CD4-positive, CD25-positive, alpha-beta regulatory T cell (primary cell): ENCODE data around the gene ENPP3. TPM values are rescaled to one million over a fixed set of nuclear protein-coding genes. Genes with fewer than 3 reads are reported as not detected.

ENCODE experiments used
- ATAC-seq, 2 donors: fragments of 150-1000 bp; cut with Tn5 transposase; one replicate each; pipeline ENCODE4 v1.10.0; 2021; ENCODE audit warnings: low read depth in 2 of 2, moderate number of reproducible peaks in 2 of 2, moderate library complexity in 1 of 2
- DNase-seq, 3 donors: peaks; one replicate each; pipeline versions ENCODE4 v3.0.0 to v3.0.0-alpha.2; 2012 to 2022; ENCODE audit warnings: mixed read lengths in 1 of 3
- H3K27ac ChIP-seq: one replicate; pipeline ENCODE4 v1.7.0; 2013; ENCODE audit warnings: mild to moderate bottlenecking, low read length; ENCODE audit not compliant: insufficient read depth, poor library complexity, severe bottlenecking
- H3K27me3 ChIP-seq: one replicate; pipeline ENCODE4 v1.7.0; 2013; ENCODE audit warnings: low read length; ENCODE audit not compliant: control insufficient read depth, insufficient read depth
- H3K36me3 ChIP-seq: one replicate; pipeline ENCODE4 v1.7.0; 2013; ENCODE audit warnings: mild to moderate bottlenecking, low read length, moderate library complexity; ENCODE audit not compliant: control insufficient read depth, insufficient read depth
- H3K4me1 ChIP-seq: 2 replicates; pipeline ENCODE4 v1.7.0; 2013; ENCODE audit warnings: mild to moderate bottlenecking, low read length; ENCODE audit not compliant: insufficient read depth, control insufficient read depth, poor library complexity, severe bottlenecking
- H3K4me3 ChIP-seq: one replicate; pipeline ENCODE4 v1.7.0; 2013; ENCODE audit warnings: low read depth, mild to moderate bottlenecking, low read length, moderate library complexity
- H3K9me3 ChIP-seq, 2 experiments: 1 replicate in 1 of 2; 2 replicates in 1 of 2; pipeline ENCODE4 v1.7.0; 2013; ENCODE audit warnings: low read length in 2 of 2, mild to moderate bottlenecking in 1 of 2, moderate library complexity in 1 of 2; ENCODE audit not compliant: control insufficient read depth in 2 of 2
- H3K27ac Mint-ChIP-seq, 3 donors: one replicate each; pipeline ENCODE4 v1.8.0; 2020 to 2022; ENCODE audit warnings: mild to moderate bottlenecking in 3 of 3, mixed read lengths in 3 of 3, moderate library complexity in 2 of 3
- H3K27me3 Mint-ChIP-seq: one replicate; pipeline ENCODE4 v1.8.0; 2022; ENCODE audit warnings: mild to moderate bottlenecking, mixed read lengths
- H3K36me3 Mint-ChIP-seq: one replicate; pipeline ENCODE4 v1.8.0; 2020; ENCODE audit warnings: mixed read lengths
- H3K4me1 Mint-ChIP-seq, 4 donors: one replicate each; pipeline ENCODE4 v1.8.0; 2020 to 2022; ENCODE audit warnings: mixed read lengths in 4 of 4, mild to moderate bottlenecking in 1 of 4
- H3K4me3 Mint-ChIP-seq, 4 donors: one replicate each; pipeline ENCODE4 v1.8.0; 2020 to 2022; ENCODE audit warnings: mild to moderate bottlenecking in 4 of 4, mixed read lengths in 4 of 4, moderate library complexity in 3 of 4
- H3K9me3 Mint-ChIP-seq, 7 donors: one replicate each; pipeline ENCODE4 v1.8.0; 2020 to 2022; ENCODE audit warnings: mixed read lengths in 7 of 7, mild to moderate bottlenecking in 3 of 7, moderate library complexity in 2 of 7
- polyA plus RNA-seq, 4 donors: library from polyadenylated mRNA; unstranded; fragments of 300-500 nt; fragmentation: Illumina TruSeq; gene quantifications; one replicate each; pipeline ENCODE4 v1.2.3, GENCODE V29; 2021
- total RNA-seq: library from RNA; stranded (reverse); gene quantifications from one replicate; pipeline ENCODE4 v1.2.3, GENCODE V29; 2022

Gene ENPP3
- total and polyA plus RNA-seq, 5 donors from 2014 or later = 0.09 to 0.60 (median 0.32) TPM; not detected in 2

DNA sequence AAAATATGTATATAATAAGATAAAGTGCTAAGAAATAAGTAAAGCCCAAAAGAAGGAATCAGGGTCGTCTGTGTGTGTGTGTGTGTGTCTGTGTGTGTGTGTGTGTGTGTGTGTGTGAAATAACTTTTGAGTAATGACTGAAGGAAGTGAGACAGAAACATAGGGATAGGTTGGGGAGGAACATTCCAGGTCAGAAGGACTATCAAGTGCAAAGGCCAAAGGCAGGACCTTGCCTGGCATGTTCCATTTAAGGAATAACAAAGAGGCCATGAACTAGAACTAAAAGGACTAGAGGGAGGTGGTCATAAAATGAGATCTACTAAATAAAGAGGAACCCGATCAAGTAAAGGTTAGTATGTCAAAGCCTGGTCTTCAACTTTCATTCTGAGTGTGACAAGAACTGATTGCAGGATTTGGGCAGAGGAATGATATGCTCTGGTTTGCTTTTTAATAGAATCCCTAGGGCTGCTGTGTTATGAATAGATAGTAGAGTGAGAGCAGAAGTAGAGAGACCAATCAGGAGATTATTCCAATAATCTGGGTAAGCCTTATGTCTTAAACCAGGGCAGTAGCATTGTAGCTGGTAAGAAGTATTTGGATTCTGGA, 6.9 kb downstream of the ENPP3 start:
- no peak for ATAC-seq
- H3K36me3 Mint-ChIP-seq = no peaks in the 10 kb centered on the region
- no peaks in the 10 kb centered on the region for H3K27me3 Mint-ChIP-seq
- H3K27ac Mint-ChIP-seq = no peak overlapping the region
- no peaks in the 10 kb centered on the region for H3K4me1 ChIP-seq
- DNase-seq = no peak
- H3K27ac ChIP-seq = no peak overlapping the region
- H3K9me3 ChIP-seq = no peaks in the 10 kb centered on the region
- H3K9me3 Mint-ChIP-seq = no peaks in the 10 kb centered on the region
- H3K36me3 ChIP-seq = no peaks in the 10 kb centered on the region
- H3K4me1 Mint-ChIP-seq = no peaks in the 10 kb centered on the region
- no peak overlapping the region for H3K4me3 ChIP-seq
- H3K27me3 ChIP-seq = peaks cover 2% of the 10 kb centered on the region
- H3K4me3 Mint-ChIP-seq = no peak overlapping the region

- Histone ChIP-seq H3K27me3 (peaks cover 2% of the 10 kb centered on the region), H3K4me1 (no peaks in the 10 kb centered on the region), H3K4me3 (no peak overlapping the region), H3K36me3 (no peaks in the 10 kb centered on the region), H3K9me3 (no peaks in the 10 kb centered on the region), H3K27ac (no peak overlapping the region)
- H3K4me1 Mint-ChIP-seq = peaks cover 0 to 2% (median 0%) of the 10 kb centered on the region in 4 donors
- no peak overlapping the region for H3K27ac Mint-ChIP-seq
- H3K36me3 Mint-ChIP-seq = no peaks in the 10 kb centered on the region
- H3K27me3 Mint-ChIP-seq = no peaks in the 10 kb centered on the region
- H3K9me3 Mint-ChIP-seq = no peaks in the 10 kb centered on the region
- no peak overlapping the region for H3K4me3 Mint-ChIP-seq
- ATAC-seq (no peak), DNase-seq (no peak)
Measured at GRCh38 chr6:131644921-131645320, 7.8 kb downstream of the ENPP3 start.

- DNase-seq (no peak), ATAC-seq (no peak)
- Histone ChIP-seq H3K27me3 (peaks cover 2% of the 10 kb centered on the region), H3K4me3 (no peak overlapping the region), H3K9me3 (no peaks in the 10 kb centered on the region), H3K36me3 (no peaks in the 10 kb centered on the region), H3K4me1 (no peaks in the 10 kb centered on the region), H3K27ac (no peak overlapping the region)
- no peaks in the 10 kb centered on the region for H3K9me3 Mint-ChIP-seq
- peaks cover 0 to 2% (median 0%) of the 10 kb centered on the region in 4 donors for H3K4me1 Mint-ChIP-seq
- no peak overlapping the region for H3K27ac Mint-ChIP-seq
- no peaks in the 10 kb centered on the region for H3K27me3 Mint-ChIP-seq
- no peaks in the 10 kb centered on the region for H3K36me3 Mint-ChIP-seq
- H3K4me3 Mint-ChIP-seq = no peak overlapping the region
Measured at GRCh38 chr6:131645846-131646245, 8.7 kb downstream of the ENPP3 start.

DNA sequence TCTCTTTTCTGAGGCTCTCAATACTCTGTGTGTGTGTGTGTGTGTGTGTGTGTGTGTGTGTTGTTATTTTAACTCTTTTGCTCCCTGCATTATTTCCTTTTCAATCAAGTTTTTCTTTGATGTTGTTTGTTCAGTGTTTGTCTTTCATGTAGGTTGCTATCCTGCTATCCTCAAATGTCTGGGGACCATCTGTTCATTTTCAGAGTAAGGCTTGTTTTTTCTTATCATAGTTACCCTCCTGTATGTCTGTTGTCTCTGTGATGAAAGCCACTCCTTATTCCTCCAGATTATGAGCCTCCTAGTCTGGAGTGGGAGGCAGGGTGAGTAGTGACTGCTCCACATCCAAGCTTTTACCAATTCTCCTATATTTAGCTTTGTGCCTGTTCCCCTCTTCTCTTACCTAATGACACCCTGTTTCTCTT, 9.2 kb downstream of the ENPP3 start:
- Mint-ChIP-seq H3K27ac (no peak overlapping the region), H3K36me3 (no peaks in the 10 kb centered on the region), H3K4me3 (no peak overlapping the region), H3K27me3 (no peaks in the 10 kb centered on the region), H3K4me1 (peaks cover 0 to 2% (median 0%) of the 10 kb centered on the region in 4 donors), H3K9me3 (no peaks in the 10 kb centered on the region)
- DNase-seq (no peak), ATAC-seq (no peak)
- peaks cover 2% of the 10 kb centered on the region for H3K27me3 ChIP-seq
- H3K27ac ChIP-seq = no peak overlapping the region
- no peak overlapping the region for H3K4me3 ChIP-seq
- H3K9me3 ChIP-seq = no peaks in the 10 kb centered on the region
- no peaks in the 10 kb centered on the region for H3K36me3 ChIP-seq
- no peaks in the 10 kb centered on the region for H3K4me1 ChIP-seq

DNA sequence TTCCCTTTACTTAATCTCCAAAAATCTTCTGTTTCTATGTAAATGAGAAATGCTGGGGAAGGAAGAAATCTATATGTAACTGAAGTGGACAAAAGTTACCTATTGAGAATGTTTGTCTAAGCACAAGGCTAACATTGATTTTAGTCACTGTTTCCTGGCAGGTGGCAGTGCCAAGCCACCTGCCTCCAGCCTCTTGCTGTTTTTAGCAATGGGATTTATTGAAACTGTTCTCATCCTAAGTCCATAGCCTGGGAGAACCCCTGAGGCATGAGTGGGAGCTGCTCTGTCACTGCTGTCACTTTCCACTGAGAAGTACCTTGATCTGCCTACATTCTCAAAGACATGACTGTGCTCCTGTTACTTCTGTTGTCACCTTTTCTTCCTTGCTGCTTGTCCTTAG, 14.7 kb downstream of the ENPP3 start:
- no peak overlapping the region for H3K27ac ChIP-seq
- ATAC-seq (no peak), DNase-seq (no peak)
- H3K4me1 ChIP-seq = no peaks in the 10 kb centered on the region
- peaks cover 0 to 2% (median 0%) of the 10 kb centered on the region in 4 donors for H3K4me1 Mint-ChIP-seq
- no peaks in the 10 kb centered on the region for H3K36me3 ChIP-seq
- no peaks in the 10 kb centered on the region for H3K9me3 ChIP-seq
- H3K4me3 ChIP-seq = no peak overlapping the region
- H3K27me3 ChIP-seq = no peaks in the 10 kb centered on the region
- H3K27me3 Mint-ChIP-seq = peaks cover 6% of the 10 kb centered on the region
- no peak overlapping the region for H3K27ac Mint-ChIP-seq
- H3K4me3 Mint-ChIP-seq = no peak overlapping the region
- peaks cover 7% of the 10 kb centered on the region for H3K36me3 Mint-ChIP-seq
- peaks cover 0 to 3% (median 0%) of the 10 kb centered on the region in 7 donors for H3K9me3 Mint-ChIP-seq

DNA sequence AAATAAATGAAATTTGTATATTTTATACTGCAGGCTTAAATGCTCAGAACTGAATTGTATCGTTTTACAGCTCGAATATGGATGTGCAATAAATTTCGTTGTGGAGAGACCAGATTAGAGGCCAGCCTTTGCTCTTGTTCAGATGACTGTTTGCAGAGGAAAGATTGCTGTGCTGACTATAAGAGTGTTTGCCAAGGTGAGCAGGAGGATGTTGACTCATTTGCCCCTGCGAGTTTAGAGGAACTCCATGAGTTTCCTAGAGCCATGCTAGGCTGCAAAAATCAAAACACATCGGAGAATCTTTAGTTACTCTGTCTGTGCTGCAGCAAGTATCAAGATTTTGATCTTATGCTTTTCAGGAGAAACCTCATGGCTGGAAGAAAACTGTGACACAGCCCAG, 15.4 kb downstream of the ENPP3 start:
- H3K27me3 Mint-ChIP-seq = peaks cover 6% of the 10 kb centered on the region
- ATAC-seq (no peak), DNase-seq (no peak)
- no peaks in the 10 kb centered on the region for H3K27me3 ChIP-seq
- no peak overlapping the region for H3K4me3 ChIP-seq
- H3K4me1 Mint-ChIP-seq = peaks cover 0 to 2% (median 0%) of the 10 kb centered on the region in 4 donors
- H3K27ac ChIP-seq = no peak overlapping the region
- H3K4me3 Mint-ChIP-seq = no peak overlapping the region
- H3K36me3 Mint-ChIP-seq = peaks cover 7% of the 10 kb centered on the region
- H3K27ac Mint-ChIP-seq = no peak overlapping the region
- no peaks in the 10 kb centered on the region for H3K4me1 ChIP-seq
- H3K9me3 Mint-ChIP-seq = peaks cover 0 to 3% (median 0%) of the 10 kb centered on the region in 7 donors
- H3K9me3 ChIP-seq = no peaks in the 10 kb centered on the region
- no peaks in the 10 kb centered on the region for H3K36me3 ChIP-seq

- no peaks in the 10 kb centered on the region for H3K27me3 ChIP-seq
- ATAC-seq (no peak), DNase-seq (no peak)
- no peak overlapping the region for H3K4me3 Mint-ChIP-seq
- no peak overlapping the region for H3K4me3 ChIP-seq
- peaks cover 6% of the 10 kb centered on the region for H3K27me3 Mint-ChIP-seq
- H3K36me3 ChIP-seq = no peaks in the 10 kb centered on the region
- H3K9me3 Mint-ChIP-seq = peaks cover 0 to 3% (median 0%) of the 10 kb centered on the region in 7 donors
- H3K4me1 Mint-ChIP-seq = peaks cover 0 to 2% (median 0%) of the 10 kb centered on the region in 4 donors
- H3K27ac Mint-ChIP-seq = no peak overlapping the region
- no peaks in the 10 kb centered on the region for H3K9me3 ChIP-seq
- peaks cover 7% of the 10 kb centered on the region for H3K36me3 Mint-ChIP-seq
- no peak overlapping the region for H3K27ac ChIP-seq
- no peaks in the 10 kb centered on the region for H3K4me1 ChIP-seq
Measured at GRCh38 chr6:131654326-131654725, 17.2 kb downstream of the ENPP3 start.

DNA sequence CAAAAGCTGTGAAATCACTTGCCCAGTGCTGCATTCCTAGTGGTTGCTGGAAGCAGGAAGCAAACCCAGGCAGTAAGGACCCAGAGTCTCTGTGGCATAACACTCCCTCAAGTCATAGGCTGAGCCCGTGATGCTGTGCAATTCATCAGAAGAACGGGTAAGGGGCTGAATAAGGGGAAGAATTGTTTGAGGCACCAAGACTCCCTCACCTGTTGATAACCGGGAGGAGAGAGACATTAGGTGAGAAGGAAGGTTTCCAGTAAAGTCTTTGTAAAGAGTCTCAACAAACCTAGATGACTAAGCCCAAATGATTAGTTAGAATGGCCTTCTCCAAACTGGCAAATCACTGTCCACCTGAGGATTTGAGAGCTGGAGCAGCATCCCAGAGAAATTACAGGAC, 18.3 kb downstream of the ENPP3 start:
- Mint-ChIP-seq H3K27ac (no peak overlapping the region), H3K9me3 (peaks cover 0 to 3% (median 0%) of the 10 kb centered on the region in 7 donors), H3K36me3 (peaks cover 7% of the 10 kb centered on the region), H3K4me3 (no peak overlapping the region), H3K4me1 (no peaks in the 10 kb centered on the region), H3K27me3 (peaks cover 6% of the 10 kb centered on the region)
- DNase-seq (no peak), ATAC-seq (no peak)
- no peaks in the 10 kb centered on the region for H3K27me3 ChIP-seq
- H3K4me1 ChIP-seq = no peaks in the 10 kb centered on the region
- no peaks in the 10 kb centered on the region for H3K36me3 ChIP-seq
- H3K4me3 ChIP-seq = no peak overlapping the region
- H3K27ac ChIP-seq = no peak overlapping the region
- H3K9me3 ChIP-seq = no peaks in the 10 kb centered on the region
